IMR-90 (cell line): ENCODE results near the gene PAPLN. TPM values are rescaled to one million over a fixed set of nuclear protein-coding genes. Genes with fewer than 3 reads are reported as not detected.

Experiments
- ATAC-seq: fragments of 200-7000 bp; cut with Tn5 transposase; 2 replicates; pipeline ENCODE4 v1.9.1; 2020; ENCODE audit warnings: low read depth, mild to moderate bottlenecking, moderate library complexity
- BruUV-seq: library from RNA; stranded (reverse); fragments of 400-500 nt; replicated peaks from 2 replicates; lab custom pipeline; 2021; lab: Mats Ljungman, UMichigan
- CTCF ChIA-PET: fragments of 300-600 bp; formaldehyde crosslinking; extraction: SDS; loops from one replicate; lab custom pipeline; 2021; ENCODE audit warnings: antibody characterized with exemption; lab: Yijun Ruan, JAX
- POLR2A ChIA-PET: fragments of 300-600 bp; sonication (Branson Sonifier 250); formaldehyde crosslinking; loops from one replicate; lab custom pipeline; 2022; ENCODE audit warnings: antibody characterized with exemption; ENCODE audit not compliant: unreplicated experiment; lab: Charles Lee
- DNase-seq: peaks from one replicate; pipeline ENCODE4 v3.0.0; 2013
- H2AFZ ChIP-seq: replicated peaks from 2 replicates; pipeline ENCODE3; 2013; ENCODE audit warnings: low read length, mild to moderate bottlenecking; ENCODE audit not compliant: poor library complexity
- H2AK5ac ChIP-seq: 2 replicates; pipeline ENCODE4 v1.6.1; 2013; ENCODE audit warnings: low read depth, low read length, inconsistent platforms
- H2AK9ac ChIP-seq: replicated peaks from 2 replicates; pipeline ENCODE3; 2013; ENCODE audit warnings: mild to moderate bottlenecking, low read depth, low read length, moderate library complexity; ENCODE audit not compliant: poor library complexity
- H2BK120ac ChIP-seq: 2 replicates; pipeline ENCODE4 v1.6.1; 2013; ENCODE audit warnings: low read depth, low read length, inconsistent platforms
- H2BK15ac ChIP-seq: 3 replicates; pipeline ENCODE4 v1.6.1; 2013; ENCODE audit warnings: low read depth, low read length, inconsistent platforms
- H2BK20ac ChIP-seq: 2 replicates; pipeline ENCODE4 v1.6.1; 2013; ENCODE audit warnings: low read depth, mild to moderate bottlenecking, inconsistent platforms, low read length, moderate library complexity
- H2BK5ac ChIP-seq: 2 replicates; pipeline ENCODE4 v1.6.1; 2013; ENCODE audit warnings: mild to moderate bottlenecking, low read depth, low read length, inconsistent platforms; ENCODE audit not compliant: poor library complexity, severe bottlenecking
- H3K14ac ChIP-seq: replicated peaks from 2 replicates; pipeline ENCODE4 v1.6.1; 2013; ENCODE audit warnings: low read depth, low read length, inconsistent platforms
- H3K18ac ChIP-seq: 2 replicates; pipeline ENCODE4 v1.6.1; 2013; ENCODE audit warnings: low read depth, low read length, control low read depth
- H3K23ac ChIP-seq: 2 replicates; pipeline ENCODE4 v1.6.1; 2013; ENCODE audit warnings: low read depth, low read length, inconsistent platforms
- H3K27ac ChIP-seq: 2 replicates; pipeline ENCODE4 v1.5.1; 2013; ENCODE audit warnings: mild to moderate bottlenecking, control low read depth, low read length; ENCODE audit not compliant: insufficient read depth
- H3K27me3 ChIP-seq: 2 replicates; pipeline ENCODE4 v1.6.1; 2013; ENCODE audit warnings: low read length; ENCODE audit not compliant: control insufficient read depth, insufficient read depth
- H3K36me3 ChIP-seq: 2 replicates; pipeline ENCODE4 v1.6.1; 2013; ENCODE audit warnings: low read length, mixed read lengths; ENCODE audit not compliant: control insufficient read depth, insufficient read depth
- H3K4ac ChIP-seq: 2 replicates; pipeline ENCODE4 v1.6.1; 2013; ENCODE audit warnings: low read depth, low read length, inconsistent platforms
- H3K4me1 ChIP-seq: 2 replicates; pipeline ENCODE4 v1.6.1; 2013; ENCODE audit warnings: low read length, mixed read lengths; ENCODE audit not compliant: control insufficient read depth, insufficient read depth
- H3K4me2 ChIP-seq: 2 replicates; pipeline ENCODE4 v1.6.1; 2013; ENCODE audit warnings: low read depth, mild to moderate bottlenecking, control low read depth, low read length, moderate library complexity
- H3K4me3 ChIP-seq: 2 replicates; pipeline ENCODE4 v1.5.1; 2013; ENCODE audit warnings: low read depth, mild to moderate bottlenecking, control low read depth, low read length, moderate library complexity; ENCODE audit not compliant: insufficient read depth
- H3K56ac ChIP-seq: 2 replicates; pipeline ENCODE4 v1.6.1; 2013; ENCODE audit warnings: low read length, inconsistent platforms; ENCODE audit not compliant: insufficient read depth; ENCODE audit errors: extremely low read depth
- H3K79me1 ChIP-seq, 2 experiments: 2 replicates each; pipeline ENCODE4 v1.6.1; 2013; ENCODE audit warnings: low read length in 2 of 2, inconsistent platforms in 1 of 2, low read depth in 1 of 2
- H3K9ac ChIP-seq: 2 replicates; pipeline ENCODE4 v1.6.1; 2013; ENCODE audit warnings: low read depth, low read length, control low read depth
- H3K9me1 ChIP-seq: 2 replicates; pipeline ENCODE4 v1.6.1; 2013; ENCODE audit warnings: low read length, inconsistent platforms; ENCODE audit not compliant: insufficient read depth
- H3K9me3 ChIP-seq: 2 replicates; pipeline ENCODE4 v1.6.1; 2013; ENCODE audit warnings: low read length; ENCODE audit not compliant: control insufficient read depth, insufficient read depth
- H4K20me1 ChIP-seq: 2 replicates; pipeline ENCODE4 v1.6.1; 2013; ENCODE audit warnings: low read length, inconsistent platforms; ENCODE audit not compliant: insufficient read depth
- H4K5ac ChIP-seq: 2 replicates; pipeline ENCODE4 v1.6.1; 2013; ENCODE audit warnings: mild to moderate bottlenecking, low read depth, low read length, control low read depth
- H4K8ac ChIP-seq, 2 experiments: 2 replicates each; pipeline ENCODE4 v1.6.1; 2013; ENCODE audit warnings: low read depth in 2 of 2, low read length in 2 of 2, control low read depth in 1 of 2, inconsistent platforms in 1 of 2
- H4K91ac ChIP-seq: 2 replicates; pipeline ENCODE4 v1.6.1; 2013; ENCODE audit warnings: low read depth, low read length, inconsistent platforms; ENCODE audit not compliant: insufficient read depth
- BHLHE40 ChIP-seq: fragments of 150-350 bp; IDR thresholded peaks from 2 replicates; pipeline ENCODE4 v1.6.1; 2016; ENCODE audit warnings: mild to moderate bottlenecking, low read depth, low read length
- CEBPB ChIP-seq: IDR thresholded peaks from 2 replicates; pipeline ENCODE4 v1.6.1; 2012; ENCODE audit warnings: low read depth, low read length, improper control_type of control experiment
- CHD1 ChIP-seq: IDR thresholded peaks from 2 replicates; pipeline ENCODE4 v1.6.1; 2012; ENCODE audit warnings: low read depth, low read length, improper control_type of control experiment
- FOS ChIP-seq: fragments of 150-350 bp; IDR thresholded peaks from 2 replicates; pipeline ENCODE4 v1.6.1; 2016; ENCODE audit warnings: low read depth, low read length
- MAFK ChIP-seq: IDR thresholded peaks from 2 replicates; pipeline ENCODE4 v1.6.1; 2012; ENCODE audit warnings: low read depth, low read length, improper control_type of control experiment
- MAZ ChIP-seq: IDR thresholded peaks from 2 replicates; pipeline ENCODE4 v1.6.1; 2012; ENCODE audit warnings: low read depth, mild to moderate bottlenecking, low read length, improper control_type of control experiment, moderate library complexity, borderline replicate concordance
- MXI1 ChIP-seq: IDR thresholded peaks from 2 replicates; pipeline ENCODE4 v1.6.1; 2012; ENCODE audit warnings: low read depth, mild to moderate bottlenecking, low read length, moderate library complexity, borderline replicate concordance
- NFE2L2 ChIP-seq: fragments of 150-350 bp; IDR thresholded peaks from 2 replicates; pipeline ENCODE4 v1.6.1; 2016; ENCODE audit warnings: low read depth, mild to moderate bottlenecking, low read length
- POLR2A ChIP-seq: IDR thresholded peaks from 2 replicates; pipeline ENCODE4 v1.6.1; 2012; ENCODE audit warnings: mild to moderate bottlenecking, low read depth, low read length
- RFX5 ChIP-seq: IDR thresholded peaks from 2 replicates; pipeline ENCODE4 v1.8.0; 2012; ENCODE audit warnings: low read depth, mild to moderate bottlenecking, low read length, moderate library complexity
- WGBS, 2 experiments: methylation state at CpG; one replicate each; pipeline versions ENCODE4 v1.1.5 to v1.1.7; 2013; ENCODE audit warnings: missing lambda C conversion rate in 2 of 2; ENCODE audit not compliant: insufficient read length in 1 of 2; ENCODE audit errors: extremely low coverage in 2 of 2; 5-methylcytosine and 5-hydroxymethylcytosine counted together
- dilution Hi-C: fragments of 300-500 bp; cut with HindIII; formaldehyde crosslinking; loops from one replicate; pipeline ENCODE4 v1.14.3; 2018; ENCODE audit warnings: low sequenced_read_pairs; ENCODE audit not compliant: unreplicated experiment
- in situ Hi-C: fragments of 300-500 bp; cut with MboI; formaldehyde crosslinking; loops from 3 replicates; pipeline ENCODE4 v1.14.3; 2019; ENCODE audit warnings: low sequenced_read_pairs, inconsistent platforms, mixed read lengths
- intact Hi-C: fragments of 100-400 bp; cut with micrococcal nuclease; formaldehyde crosslinking; loops from 2 replicates; pipeline ENCODE4 v1.10.0; 2022
- polyA plus RNA-seq, 3 experiments: library from polyadenylated mRNA; depleted of rRNA; stranded (reverse); fragments of >200 nt; gene quantifications; 2 replicates each; pipeline ENCODE4 v1.2.3, GENCODE V29; 2012; ENCODE audit warnings: low replicate concordance in 1 of 3
- total RNA-seq: library from RNA; depleted of rRNA; stranded (reverse); fragments of >200 nt; gene quantifications from 2 replicates; pipeline ENCODE4 v1.2.3, GENCODE V29; 2012

PAPLN gene
- total and polyA plus RNA-seq, 2 of the 4 experiments (the other 2 are of a cell fraction): 0.36 to 1.2 TPM

DNA sequence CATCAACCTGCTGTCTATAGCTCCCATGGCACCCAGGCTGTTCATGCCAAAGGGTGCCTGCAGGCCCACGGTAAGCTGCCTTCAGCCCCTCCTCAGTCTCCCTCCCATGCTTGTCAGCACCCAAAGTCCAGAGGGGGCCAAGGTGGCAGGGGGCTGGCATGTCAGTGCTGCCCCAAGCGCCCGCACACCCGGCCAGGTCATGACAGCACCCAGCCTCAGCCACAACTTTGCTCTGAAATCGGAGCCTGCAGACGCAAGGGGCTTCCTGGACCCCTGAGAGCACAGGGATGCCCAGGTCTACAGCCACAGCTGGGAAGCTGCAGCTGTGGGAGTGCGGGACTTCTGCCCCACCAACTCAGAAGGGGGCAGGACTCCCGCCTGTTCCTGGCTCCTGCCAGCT, 28.5 kb upstream of the PAPLN start:
- WGBS, 2 experiments: 83% methylated on average over 1 of the region's 8 CpGs; no CpG with 5 or more reads in 1 of the 2 experiments
- Histone ChIP-seq H3K4me2 (no peak overlapping the region), H3K27me3 (no peaks in the 10 kb centered on the region), H2BK15ac (no peak overlapping the region), H4K91ac (no peak overlapping the region), H2AFZ (no peak overlapping the region), H4K5ac (no peak overlapping the region), H3K56ac (no peak overlapping the region), H3K36me3 (peaks cover 38% of the 10 kb centered on the region), H3K27ac (no peak overlapping the region), H3K4me1 (peaks cover 4% of the 10 kb centered on the region), H2BK20ac (no peak overlapping the region), H2BK120ac (no peak overlapping the region), H3K14ac (no peak overlapping the region), H4K20me1 (no peaks in the 10 kb centered on the region; the same call in 1 of the 2 replicates), H2BK5ac (no peak overlapping the region), H3K23ac (no peak overlapping the region), H3K4ac (no peak overlapping the region), H3K79me1 (peaks cover 0 to 11% of the 10 kb centered on the region in 2 experiments; a peak in 2 of 4 replicates), H3K4me3 (no peak overlapping the region), H3K9me1 (no peaks in the 10 kb centered on the region; the same call in 1 of the 2 replicates), H4K8ac (no peak overlapping the region), H3K18ac (no peak overlapping the region), H3K9ac (no peak overlapping the region), H2AK9ac (no peak overlapping the region), H2AK5ac (no peak overlapping the region), H3K9me3 (peaks cover 2% of the 10 kb centered on the region; the same call in 1 of the 2 replicates)
- ATAC-seq (no peak), DNase-seq (no peak)
- POLR2A ChIA-PET: no interaction called here
- in situ Hi-C loops: no loop called here
- intact Hi-C loops: no loop called here
- BruUV-seq: no TSS peak
- no peak for TF ChIP-seq MXI1
- no peak for TF ChIP-seq CEBPB
- no peak for TF ChIP-seq BHLHE40
- no peak for TF ChIP-seq CHD1
- TF ChIP-seq NFE2L2: no peak
- TF ChIP-seq FOS: no peak
- no peak for TF ChIP-seq MAFK
- no peak for TF ChIP-seq POLR2A
- TF ChIP-seq MAZ: no peak
- TF ChIP-seq RFX5: no peak
- CTCF ChIA-PET: interaction anchor here (0.7 kb wide), 1 partner anchor 12 kb away, joined by 3 read pairs; no protein-coding TSS in a partner anchor
- dilution Hi-C loops: no loop called here
